Germinal center (tissue), 1 donor: Measurements from ENCODE around the gene SFXN3.

Experiments used
- DNase-seq: peaks from one replicate; pipeline ENCODE4 v3.0.0; 2012; ENCODE audit warnings: mixed read lengths, low spot score

SFXN3 gene

DNA sequence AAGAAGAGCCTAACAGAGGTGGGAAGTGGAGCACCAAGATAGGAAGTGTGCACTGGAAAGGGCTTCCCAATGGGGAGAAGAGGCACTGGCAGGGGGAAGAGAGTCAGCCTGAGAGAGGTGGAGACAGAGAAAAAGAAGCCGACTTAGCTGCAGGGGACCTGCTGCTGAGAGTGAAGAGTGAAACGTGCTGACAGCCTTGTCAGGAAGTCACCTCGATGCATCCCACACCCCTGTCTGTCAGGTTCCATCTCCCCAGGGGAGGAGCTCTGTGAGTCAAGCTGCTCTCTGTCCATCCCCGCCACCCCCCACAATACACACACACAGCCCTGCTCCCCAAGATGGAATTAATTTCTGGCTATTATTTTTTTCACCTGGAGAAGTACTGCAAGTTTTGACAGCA is 44.7 kb downstream of the SFXN3 start:
- DNase-seq, result no peak

- no peak for DNase-seq
Measured at GRCh38 chr10:101076630-101077029, 45.6 kb downstream of the SFXN3 start.

DNA sequence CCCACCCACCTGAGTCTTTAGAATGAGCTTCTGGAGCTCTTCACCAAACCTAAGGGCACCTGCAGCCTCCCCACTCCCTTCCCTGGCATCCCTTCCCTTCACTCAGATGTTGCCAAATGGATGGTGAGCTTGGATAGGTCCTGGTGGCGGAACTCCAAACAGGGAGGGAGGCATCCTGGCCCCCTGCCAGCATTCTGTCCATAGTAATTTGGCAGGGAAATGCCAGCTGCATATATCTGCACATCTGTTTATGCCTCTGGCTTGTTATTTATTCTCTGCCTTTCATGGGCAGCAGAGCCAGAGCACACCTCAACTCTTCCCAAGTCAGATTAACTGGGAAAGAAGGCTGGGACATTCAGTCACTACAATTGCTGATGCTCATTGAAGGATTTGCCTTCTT is 48.8 kb downstream of the SFXN3 start:
- no peak for DNase-seq

GRCh38 chr10:101080933-101081931 is 50.2 kb downstream of the SFXN3 start:
- DNase-seq, result no peak

DNA sequence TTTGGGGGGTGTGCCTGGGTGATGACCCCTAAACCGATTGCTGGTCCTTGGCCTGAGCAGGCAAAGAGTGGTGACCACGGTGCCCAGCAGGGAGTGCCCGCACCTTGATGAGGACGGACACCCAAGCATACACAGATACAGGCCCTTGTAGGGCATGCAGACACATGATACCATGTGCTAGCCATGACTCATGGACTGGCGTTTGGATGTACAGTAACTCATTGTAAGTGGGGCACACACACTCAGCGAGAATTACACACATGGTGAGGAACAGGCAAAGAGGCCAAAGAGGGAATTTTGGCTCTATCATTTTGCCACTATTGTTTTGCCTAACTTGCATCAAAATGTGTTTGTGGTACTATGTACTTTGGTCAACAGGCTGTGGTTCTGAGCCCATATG is 54.8 kb downstream of the SFXN3 start:
- DNase-seq, result no peak

GRCh38 chr10:101087376-101087775 is 56.3 kb downstream of the SFXN3 start:
- DNase-seq, result no peak

- DNase-seq, result no peak
Measured at GRCh38 chr10:101087965-101088364, 56.9 kb downstream of the SFXN3 start.

DNA sequence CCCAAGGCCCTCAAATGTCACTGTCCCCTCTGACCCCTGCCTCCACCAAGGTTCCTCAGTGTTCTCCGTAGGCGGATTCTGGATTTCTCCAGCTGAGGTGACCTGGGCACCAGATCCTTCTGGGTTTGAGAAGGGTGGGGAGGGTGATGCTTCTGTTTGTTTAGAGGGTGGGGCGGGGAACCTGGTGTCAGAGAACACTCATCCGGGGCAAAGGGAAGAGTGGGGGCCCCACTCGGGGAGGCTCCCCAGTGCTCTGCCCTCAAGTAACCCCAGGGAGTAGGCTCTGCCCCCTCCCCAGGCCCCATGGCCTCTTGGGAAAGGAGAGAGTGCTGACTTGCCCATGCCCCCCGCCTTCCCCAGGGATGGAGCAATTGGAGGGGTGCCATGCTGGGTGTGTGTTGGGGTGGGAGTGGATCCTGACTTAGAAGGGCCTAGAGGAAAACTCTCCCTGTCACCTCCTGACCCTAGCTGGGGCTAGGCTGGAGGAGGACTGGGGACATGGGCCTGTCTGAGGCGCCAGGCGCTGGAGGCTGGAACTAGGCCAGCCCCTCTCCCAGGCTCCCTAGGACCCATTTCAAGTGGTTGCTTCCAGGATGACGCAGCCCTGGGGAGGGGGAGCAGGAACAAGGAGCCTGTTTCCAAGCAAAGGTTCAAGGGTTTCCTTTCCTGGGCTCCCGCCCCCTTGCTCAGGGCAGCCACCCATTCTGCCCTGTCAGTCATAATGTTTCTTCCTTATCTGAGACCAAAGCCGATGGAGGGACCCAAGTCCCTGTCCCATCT is 58.7 kb downstream of the SFXN3 start:
- no peak for DNase-seq

GRCh38 chr10:101090597-101090996 is 59.6 kb downstream of the SFXN3 start:
- no peak for DNase-seq
